GM18951 (cell line): ENCODE data around the gene DYNC2I2.

Source experiments
- POLR2A ChIP-seq: IDR thresholded peaks from 4 replicates; pipeline ENCODE4 v1.6.1; 2011; ENCODE audit warnings: mild to moderate bottlenecking; ENCODE audit not compliant: insufficient read length, insufficient read depth; ENCODE audit errors: extremely low read depth
- in situ Hi-C: fragments of 300-500 bp; cut with MboI; formaldehyde crosslinking; loops from one replicate; pipeline ENCODE4 v1.12.0; 2022; ENCODE audit warnings: low sequenced_read_pairs, mixed read lengths, inconsistent platforms; ENCODE audit not compliant: unreplicated experiment

The DYNC2I2 gene

GRCh38 chr9:128621730-128622455 is 34.8 kb downstream of the DYNC2I2 start:
- in situ Hi-C loops = no loop called here
- TF ChIP-seq POLR2A = no peak

GRCh38 chr9:128619779-128620178 is 36.9 kb downstream of the DYNC2I2 start:
- TF ChIP-seq POLR2A = no peak
- in situ Hi-C loops = no loop called here

GRCh38 chr9:128619127-128619526 is 37.5 kb downstream of the DYNC2I2 start:
- TF ChIP-seq POLR2A = no peak
- in situ Hi-C loops = no loop called here

GRCh38 chr9:128617943-128618342 is 38.7 kb downstream of the DYNC2I2 start:
- TF ChIP-seq POLR2A = no peak
- in situ Hi-C loops = no loop called here

- TF ChIP-seq POLR2A = no peak
- in situ Hi-C loops = no loop called here
Measured at GRCh38 chr9:128615571-128615970, 41.1 kb downstream of the DYNC2I2 start.

- in situ Hi-C loops = no loop called here
- TF ChIP-seq POLR2A = no peak
Measured at GRCh38 chr9:128614728-128615127, 41.9 kb downstream of the DYNC2I2 start.

- in situ Hi-C loops = no loop called here
- no peak for TF ChIP-seq POLR2A
Measured at GRCh38 chr9:128611600-128612394, 44.9 kb downstream of the DYNC2I2 start.

- in situ Hi-C loops = no loop called here
- no peak for TF ChIP-seq POLR2A
Measured at GRCh38 chr9:128610897-128611296, 45.8 kb downstream of the DYNC2I2 start.

GRCh38 chr9:128607642-128608350 is 48.9 kb downstream of the DYNC2I2 start:
- in situ Hi-C loops = no loop called here
- TF ChIP-seq POLR2A = no peak

- no peak for TF ChIP-seq POLR2A
- in situ Hi-C loops = no loop called here
Measured at GRCh38 chr9:128603697-128604096, 53.0 kb downstream of the DYNC2I2 start.

- TF ChIP-seq POLR2A = no peak
- in situ Hi-C loops = no loop called here
Measured at GRCh38 chr9:128600099-128600498, 56.5 kb downstream of the DYNC2I2 start.

- TF ChIP-seq POLR2A = no peak
- in situ Hi-C loops = no loop called here
Measured at GRCh38 chr9:128595471-128595870, 61.2 kb downstream of the DYNC2I2 start.

- in situ Hi-C loops = no loop called here
- TF ChIP-seq POLR2A = no peak
Measured at GRCh38 chr9:128593856-128594255, 62.8 kb downstream of the DYNC2I2 start.
